LNCaP clone FGC (cell line): ENCODE data around the gene EFNA5.

Experiments used
- DNase-seq: peaks from one replicate; pipeline ENCODE4 v3.0.0-alpha.2; 2011; ENCODE audit warnings: low read depth
- H3K4me3 ChIP-seq: 2 replicates; pipeline ENCODE4 v1.5.1; 2011; ENCODE audit warnings: mild to moderate bottlenecking, low read depth, low read length, control low read depth
- CTCF ChIP-seq: IDR thresholded peaks from 2 replicates; pipeline ENCODE4 v1.5.1; 2012; ENCODE audit warnings: mild to moderate bottlenecking; ENCODE audit not compliant: control insufficient read depth, insufficient read depth; ENCODE audit errors: extremely low read depth

EFNA5 gene

GRCh38 chr5:107670932-107671741 is at the start of gene EFNA5:
Gene EFNA5, minus strand, starts transcription at chr5:107670937.
- H3K4me3 ChIP-seq: peak within 1 kb of the TSS; percentile 87
- no peak for TF ChIP-seq CTCF
- no peak for DNase-seq

- no peak for DNase-seq
- no peak overlapping the region for H3K4me3 ChIP-seq
- TF ChIP-seq CTCF: no peak
Observed at GRCh38 chr5:107719034-107719606, 48.4 kb upstream of the EFNA5 start.

GRCh38 chr5:107717816-107718215 is 47.1 kb upstream of the EFNA5 start:
- TF ChIP-seq CTCF: no peak
- H3K4me3 ChIP-seq: no peak overlapping the region
- DNase-seq: no peak

GRCh38 chr5:107713228-107713627 is 42.5 kb upstream of the EFNA5 start:
- no peak overlapping the region for H3K4me3 ChIP-seq
- DNase-seq: no peak
- no peak for TF ChIP-seq CTCF

- no peak overlapping the region for H3K4me3 ChIP-seq
- no peak for DNase-seq
- no peak for TF ChIP-seq CTCF
Observed at GRCh38 chr5:107712359-107712870, 41.7 kb upstream of the EFNA5 start.

GRCh38 chr5:107705402-107706014 is 34.8 kb upstream of the EFNA5 start:
- no peak overlapping the region for H3K4me3 ChIP-seq
- DNase-seq: no peak

More at GRCh38 chr5:107705402-107706014, 34.8 kb upstream of the EFNA5 start:
- no peak for TF ChIP-seq CTCF
